SK-N-MC (cell line): ENCODE data around the gene PLXDC2.

Source experiments
- EZH2 ChIP-seq: fragments of 200-600 bp; sonication (generic); IDR thresholded peaks from one replicate; pipeline ENCODE4 v1.6.1; 2017; ENCODE audit warnings: antibody characterized with exemption
- POLR2AphosphoS5 ChIP-seq: IDR thresholded peaks from 2 replicates; pipeline ENCODE4 v1.6.1; 2012; ENCODE audit warnings: mild to moderate bottlenecking, low read depth, low read length, borderline replicate concordance

GRCh38 chr10:20059084-20059835 lies 243.0 kb downstream of the PLXDC2 start:
- TF ChIP-seq POLR2AphosphoS5: no peak
- no peak for TF ChIP-seq EZH2
